HUES48 (cell line): ENCODE measurements around the gene ZNF575.
A peak's percentile ranks its signal among the peaks of the same experiment; 100 is the strongest.

Experiments
- H3K27ac ChIP-seq: one replicate; pipeline ENCODE4 v1.7.0; 2013; ENCODE audit warnings: low read depth, low read length, inconsistent platforms
- H3K27me3 ChIP-seq: 2 replicates; pipeline ENCODE4 v1.6.1; 2013; ENCODE audit warnings: mild to moderate bottlenecking, low read length; ENCODE audit not compliant: control insufficient read depth, insufficient read depth
- H3K36me3 ChIP-seq: 2 replicates; pipeline ENCODE4 v1.6.1; 2013; ENCODE audit warnings: low read length; ENCODE audit not compliant: control insufficient read depth, insufficient read depth
- H3K4me1 ChIP-seq: 2 replicates; pipeline ENCODE4 v1.6.1; 2013; ENCODE audit warnings: mild to moderate bottlenecking, low read length; ENCODE audit not compliant: control insufficient read depth, insufficient read depth
- H3K4me3 ChIP-seq: 2 replicates; pipeline ENCODE4 v1.5.1; 2013; ENCODE audit warnings: mild to moderate bottlenecking, low read depth, low read length
- H3K9ac ChIP-seq: 2 replicates; pipeline ENCODE4 v1.6.1; 2013; ENCODE audit warnings: mild to moderate bottlenecking, low read depth, low read length, moderate library complexity
- H3K9me3 ChIP-seq: 2 replicates; pipeline ENCODE4 v1.6.1; 2013; ENCODE audit warnings: low read length; ENCODE audit not compliant: control insufficient read depth, insufficient read depth

ZNF575 gene

GRCh38 chr19:43499042-43499441, 33.9 kb upstream of the ZNF575 start:
- H3K27me3 ChIP-seq, result peaks cover 14% of the 10 kb centered on the region
- no peaks in the 10 kb centered on the region for H3K4me1 ChIP-seq
- no peak overlapping the region for H3K9ac ChIP-seq
- H3K9me3 ChIP-seq, result no peaks in the 10 kb centered on the region
- H3K36me3 ChIP-seq, result peaks cover 6% of the 10 kb centered on the region; the same call in 1 of the 2 replicates
- H3K27ac ChIP-seq, result no peak overlapping the region
- H3K4me3 ChIP-seq, result no peak overlapping the region

GRCh38 chr19:43501661-43502418, 31.1 kb upstream of the ZNF575 start:
- Histone ChIP-seq H3K27ac (no peak overlapping the region), H3K9me3 (no peaks in the 10 kb centered on the region), H3K4me1 (no peaks in the 10 kb centered on the region; the same call in 1 of the 2 replicates), H3K36me3 (0 out of 2 replicates have a peak, but pooled peaks cover 4% of the 10 kb centered on the region), H3K27me3 (peaks cover 14% of the 10 kb centered on the region), H3K4me3 (peak overlapping the region; percentile 53), H3K9ac (no peak overlapping the region)

GRCh38 chr19:43502419-43502976, 30.5 kb upstream of the ZNF575 start:
- Histone ChIP-seq H3K36me3 (no peaks in the 10 kb centered on the region), H3K27ac (no peak overlapping the region), H3K9ac (no peak overlapping the region), H3K4me1 (no peaks in the 10 kb centered on the region; the same call in 1 of the 2 replicates), H3K27me3 (peaks cover 14% of the 10 kb centered on the region), H3K9me3 (no peaks in the 10 kb centered on the region), H3K4me3 (0 out of 2 replicates have a peak overlapping the region, but pooled peaks have one; percentile 53)

GRCh38 chr19:43503501-43504425, 29.2 kb upstream of the ZNF575 start:
- H3K4me1 ChIP-seq, result no peaks in the 10 kb centered on the region; the same call in 1 of the 2 replicates
- peaks cover 14% of the 10 kb centered on the region for H3K27me3 ChIP-seq
- H3K27ac ChIP-seq, result no peak overlapping the region
- peaks cover 6% of the 10 kb centered on the region; the same call in 1 of the 2 replicates for H3K36me3 ChIP-seq
- no peaks in the 10 kb centered on the region for H3K9me3 ChIP-seq
- peak overlapping the region; percentile 1; the same call in 1 of the 2 replicates for H3K9ac ChIP-seq
- peak overlapping the region; percentile 78 for H3K4me3 ChIP-seq

- Histone ChIP-seq H3K27ac (no peak within 1 kb of the TSS), H3K36me3 (peaks cover 8% of the 10 kb centered on the region; the same call in 1 of the 2 replicates), H3K9ac (peak within 1 kb of the TSS; percentile 1; the same call in 1 of the 2 replicates), H3K9me3 (no peaks in the 10 kb centered on the region), H3K27me3 (peaks cover 14% of the 10 kb centered on the region), H3K4me3 (peak within 1 kb of the TSS; percentile 78), H3K4me1 (no peaks in the 10 kb centered on the region; the same call in 1 of the 2 replicates)
Measured at GRCh38 chr19:43504426-43505185, 28.4 kb upstream of the ZNF575 start, which contains the start of gene PHLDB3. TSS of gene PHLDB3 (minus strand) at chr19:43504746. CDS start at chr19:43504118, 628 bp downstream.

GRCh38 chr19:43505186-43505456, 27.9 kb upstream of the ZNF575 start:
- no peak overlapping the region for H3K9ac ChIP-seq
- H3K4me3 ChIP-seq, result peak overlapping the region; percentile 78; the same call in 1 of the 2 replicates

GRCh38 chr19:43505941-43506340, 27.0 kb upstream of the ZNF575 start:
- Histone ChIP-seq H3K36me3 (peaks cover 9% of the 10 kb centered on the region; the same call in 1 of the 2 replicates), H3K4me3 (no peak overlapping the region), H3K27me3 (peaks cover 14% of the 10 kb centered on the region), H3K4me1 (no peaks in the 10 kb centered on the region; the same call in 1 of the 2 replicates), H3K9ac (no peak overlapping the region), H3K9me3 (no peaks in the 10 kb centered on the region), H3K27ac (no peak overlapping the region)

More at GRCh38 chr19:43505186-43505456, 27.9 kb upstream of the ZNF575 start:
- H3K27ac ChIP-seq, result no peak overlapping the region
- H3K9me3 ChIP-seq, result no peaks in the 10 kb centered on the region
- H3K4me1 ChIP-seq, result no peaks in the 10 kb centered on the region; the same call in 1 of the 2 replicates
- H3K36me3 ChIP-seq, result peaks cover 8% of the 10 kb centered on the region; the same call in 1 of the 2 replicates
- peaks cover 14% of the 10 kb centered on the region for H3K27me3 ChIP-seq

GRCh38 chr19:43506629-43507028, 26.4 kb upstream of the ZNF575 start:
- Histone ChIP-seq H3K4me3 (no peak overlapping the region), H3K4me1 (no peaks in the 10 kb centered on the region; the same call in 1 of the 2 replicates), H3K27me3 (peaks cover 14% of the 10 kb centered on the region), H3K9ac (no peak overlapping the region), H3K27ac (no peak overlapping the region), H3K36me3 (peaks cover 11% of the 10 kb centered on the region; the same call in 1 of the 2 replicates), H3K9me3 (no peaks in the 10 kb centered on the region)

- H3K27ac ChIP-seq, result no peak overlapping the region
- H3K9ac ChIP-seq, result no peak overlapping the region
- H3K27me3 ChIP-seq, result peaks cover 10% of the 10 kb centered on the region
- H3K4me1 ChIP-seq, result no peaks in the 10 kb centered on the region; the same call in 1 of the 2 replicates
- no peak overlapping the region for H3K4me3 ChIP-seq
- peaks cover 11% of the 10 kb centered on the region; the same call in 1 of the 2 replicates for H3K36me3 ChIP-seq
- no peaks in the 10 kb centered on the region for H3K9me3 ChIP-seq
Measured at GRCh38 chr19:43507880-43508279, 25.1 kb upstream of the ZNF575 start.

GRCh38 chr19:43510713-43511112, 22.3 kb upstream of the ZNF575 start:
- Histone ChIP-seq H3K9ac (no peak overlapping the region), H3K36me3 (peaks cover 11% of the 10 kb centered on the region; the same call in 1 of the 2 replicates), H3K27me3 (no peaks in the 10 kb centered on the region), H3K4me3 (no peak overlapping the region), H3K9me3 (no peaks in the 10 kb centered on the region), H3K27ac (no peak overlapping the region), H3K4me1 (no peaks in the 10 kb centered on the region)
